GM21576 (cell line): ENCODE measurements around the gene ANKRD23.
"Not testable (repeated sequence)": the region's sequence is repeated elsewhere in the genome, so short reads cannot be mapped to it uniquely, and the experiment has no call there.

Source experiments
- ATAC-seq: cut with Tn5 transposase; IDR thresholded peaks from one replicate; pipeline ENCODE4 v1.9.1; 2021; ENCODE audit warnings: mild to moderate bottlenecking, moderate library complexity; ENCODE audit not compliant: unreplicated experiment

The ANKRD23 gene

DNA sequence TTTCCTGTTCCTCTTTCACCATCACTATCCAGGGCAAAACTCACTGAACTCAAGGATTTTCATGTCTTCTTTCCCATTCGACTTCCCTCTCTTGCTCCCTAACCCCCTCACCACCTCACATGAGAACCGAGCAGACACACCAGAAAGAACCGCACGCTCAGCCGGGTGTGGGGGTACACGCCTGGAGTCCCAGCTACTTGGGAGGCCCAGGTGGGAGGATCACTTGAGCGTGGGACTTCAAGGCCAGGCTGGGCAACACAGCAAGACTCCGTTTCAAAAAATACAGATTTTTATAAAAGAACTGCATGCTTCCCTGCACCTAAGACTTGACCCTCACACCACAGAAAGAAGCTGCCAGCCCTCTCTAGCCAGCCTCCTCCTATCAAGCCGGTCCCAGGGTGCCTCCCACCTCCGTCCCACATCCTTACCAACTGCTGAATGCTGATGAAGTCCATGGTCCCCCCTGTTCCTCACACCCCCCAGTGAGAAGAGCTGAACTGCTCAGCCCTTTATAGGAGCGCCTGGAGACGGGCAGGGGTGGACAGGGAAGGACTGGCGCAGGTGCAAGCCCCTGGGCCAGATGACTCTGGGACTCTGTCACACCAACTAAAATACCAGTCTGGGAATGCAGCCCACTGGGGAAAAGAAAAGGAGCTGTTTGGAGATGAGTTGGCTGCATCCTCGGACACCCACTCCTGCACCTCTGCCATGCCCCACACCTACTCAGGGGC lies at the start of gene ANKRD23:
Gene ANKRD23, minus strand, starts transcription at position 484 of the 731 bp plus-strand sequence. Its CDS starts 29 bp downstream, at position 455.
- no peak for ATAC-seq

DNA sequence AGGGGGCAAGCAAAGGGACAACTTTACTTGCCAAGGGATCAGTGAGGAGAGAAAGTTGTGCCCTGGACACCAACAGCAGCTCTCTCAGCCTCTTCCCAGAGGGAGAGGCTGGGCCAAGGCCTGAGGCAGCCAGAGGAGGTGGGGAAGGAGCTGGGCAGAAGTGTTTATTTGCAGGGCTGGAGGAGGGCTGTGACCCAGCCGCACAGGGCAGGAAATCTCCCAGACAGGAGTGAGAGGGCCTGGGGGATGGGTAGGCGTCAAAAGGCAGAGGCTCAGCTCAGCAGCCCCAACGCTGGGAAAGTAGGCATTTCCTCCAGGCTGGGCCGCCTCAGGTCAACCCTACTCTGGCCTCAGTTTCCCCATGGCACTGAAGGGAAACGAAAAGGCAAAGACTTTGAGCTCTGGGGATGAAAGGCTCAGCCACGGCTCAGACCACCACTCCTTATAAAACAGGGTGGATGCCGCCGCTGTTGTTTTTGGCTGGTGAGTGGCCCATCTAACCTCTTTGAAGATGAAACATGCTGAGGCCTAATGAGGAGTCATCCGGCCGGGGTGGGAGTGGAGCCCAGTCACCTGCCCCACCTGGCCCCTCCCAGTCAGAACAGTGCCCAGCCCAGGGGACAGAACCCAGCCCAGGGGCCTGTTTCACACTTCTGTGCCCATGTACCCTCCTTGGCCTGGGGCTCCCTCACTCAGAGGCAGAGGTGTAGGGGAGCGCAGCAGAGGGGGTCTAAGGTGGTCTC lies 47.9 kb upstream of the ANKRD23 start:
- ATAC-seq, result no peak

DNA sequence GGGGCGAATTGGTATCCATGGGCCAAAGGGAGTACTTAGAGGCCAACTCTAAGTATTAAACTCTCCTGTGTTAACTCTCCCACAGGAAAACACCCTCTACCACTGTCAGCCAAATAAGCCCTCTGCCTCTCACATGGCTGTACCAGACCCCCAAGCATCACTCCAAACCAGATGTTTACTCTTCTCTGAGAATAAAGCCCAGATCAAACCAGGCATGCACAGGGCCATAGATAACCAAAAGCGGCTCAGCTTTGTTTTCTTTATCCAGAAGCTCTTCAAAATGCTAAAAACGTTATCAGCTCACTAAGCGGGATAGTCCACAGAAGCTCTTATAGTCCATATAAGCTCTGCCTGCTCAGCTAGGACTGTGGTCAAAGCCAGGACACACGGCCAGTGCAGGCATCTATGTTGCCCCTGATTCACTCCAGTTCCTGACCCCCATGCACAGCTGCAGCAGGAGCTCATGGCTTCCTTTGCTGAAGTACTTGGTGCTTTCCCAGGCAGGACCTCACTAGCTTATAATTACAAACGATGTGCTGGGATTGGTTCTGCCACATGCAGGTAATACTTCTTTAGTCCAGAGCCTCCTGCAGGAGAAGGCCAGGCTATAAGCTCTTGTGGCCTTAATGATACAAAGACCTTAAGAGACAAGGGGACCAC lies 47.0 kb upstream of the ANKRD23 start:
- no peak for ATAC-seq

DNA sequence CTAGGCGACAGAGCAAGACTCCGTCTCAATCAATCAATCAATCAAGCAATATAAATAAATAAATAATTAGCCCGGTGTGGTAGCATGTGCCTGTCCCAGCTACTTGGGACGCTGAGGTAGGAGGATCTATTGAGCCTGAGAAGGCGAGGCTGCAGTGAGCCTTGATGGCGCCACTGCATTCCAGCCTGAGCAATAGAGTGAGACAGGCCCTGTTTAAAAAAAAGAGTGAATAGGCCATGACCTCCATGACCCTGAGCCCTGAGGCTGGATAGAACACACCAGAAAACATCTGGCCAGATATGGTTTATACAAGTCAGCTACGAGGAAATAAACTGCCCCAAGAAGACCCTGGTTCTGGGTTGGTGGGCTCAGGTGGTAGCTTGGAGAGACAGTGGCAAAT lies 46.4 kb upstream of the ANKRD23 start:
- ATAC-seq, result no peak

DNA sequence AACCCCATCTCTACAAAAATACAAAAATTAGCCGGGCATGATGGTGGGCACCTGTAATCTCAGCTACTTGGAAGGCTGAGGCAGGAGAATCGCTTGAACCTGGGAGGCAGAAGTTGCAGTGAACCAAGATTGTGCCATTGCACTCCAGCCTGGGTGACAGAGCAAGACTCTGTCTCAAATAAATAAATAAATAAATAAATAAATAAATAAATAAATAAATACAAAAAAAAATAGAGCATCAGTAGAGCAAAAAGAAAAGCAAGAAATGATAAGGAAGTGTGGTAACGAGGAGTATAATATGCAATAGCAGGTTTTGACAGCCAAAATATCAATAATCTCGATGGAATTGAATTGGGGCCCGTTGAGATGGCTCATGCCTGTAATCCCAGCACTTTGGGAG lies 45.7 kb upstream of the ANKRD23 start:
- ATAC-seq, result not testable (repeated sequence)

DNA sequence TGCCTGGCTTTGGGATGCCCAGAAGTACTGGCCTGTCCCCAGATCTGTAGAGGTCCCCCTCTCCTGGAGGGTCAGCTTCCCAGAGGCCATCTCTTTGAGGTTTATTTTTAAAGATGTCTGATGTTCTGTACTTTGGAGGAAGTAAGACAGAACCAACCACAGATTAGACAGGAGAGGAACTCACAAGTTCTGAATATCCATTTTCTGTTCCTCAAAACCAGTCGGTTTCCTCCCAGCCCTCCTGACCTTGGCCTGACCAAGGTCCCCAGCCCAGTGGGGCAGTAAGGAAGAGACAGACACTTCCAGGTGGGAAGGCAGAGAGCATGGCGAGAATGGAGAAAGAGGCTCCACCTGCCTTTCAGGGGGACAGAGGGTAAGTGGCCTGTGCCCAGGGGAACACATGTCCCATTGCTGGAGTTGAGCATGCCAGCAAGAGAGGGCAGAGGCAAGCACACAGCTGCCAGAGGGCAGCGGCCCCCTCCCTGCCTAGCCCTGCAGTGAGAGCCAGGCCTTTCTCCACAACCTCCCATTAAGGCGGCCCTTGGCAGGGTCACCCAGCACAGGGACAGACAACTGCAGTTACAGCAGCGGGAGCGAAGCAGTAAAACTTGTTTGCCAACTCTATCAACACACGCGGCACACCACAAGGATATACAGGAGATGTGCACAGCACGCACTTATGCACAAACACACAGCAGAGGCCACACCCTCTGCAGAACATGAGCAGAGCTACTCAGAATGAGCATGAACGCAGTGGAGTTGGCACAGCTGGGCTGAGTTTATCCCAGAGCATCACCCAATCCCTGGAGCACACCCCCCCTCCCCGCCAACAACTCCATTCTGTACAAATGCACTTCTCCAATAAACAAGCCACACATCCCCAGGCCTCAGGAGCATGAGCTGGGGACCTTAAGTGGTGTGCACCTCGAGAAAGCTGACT lies 44.5 kb upstream of the ANKRD23 start:
- no peak for ATAC-seq

DNA sequence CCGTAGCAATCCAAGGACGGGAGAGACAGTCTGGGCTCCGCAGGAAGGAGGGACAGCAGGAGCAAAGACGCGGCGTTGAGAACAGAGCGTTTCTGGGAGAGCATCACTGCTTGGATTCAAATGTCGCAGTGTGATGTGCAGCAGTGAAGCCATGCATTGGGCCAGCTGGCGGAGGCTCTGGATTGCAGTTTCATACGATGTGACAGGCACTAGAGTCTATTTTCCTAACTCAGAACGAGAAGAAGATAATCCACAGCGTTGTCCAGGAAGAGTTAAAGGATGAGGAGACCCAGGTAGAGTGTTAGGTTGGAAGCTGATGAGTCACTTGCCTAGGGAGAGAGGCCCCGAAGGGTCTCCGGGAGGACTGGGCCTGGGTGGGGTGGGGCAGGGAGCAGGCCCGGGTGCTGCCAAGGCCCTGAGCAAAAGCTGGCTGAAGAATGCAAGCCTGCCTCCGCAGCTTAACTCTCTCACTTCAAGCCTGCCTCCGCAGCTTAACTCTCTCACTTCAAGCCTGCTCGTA lies 43.7 kb upstream of the ANKRD23 start:
- ATAC-seq, result no peak

DNA sequence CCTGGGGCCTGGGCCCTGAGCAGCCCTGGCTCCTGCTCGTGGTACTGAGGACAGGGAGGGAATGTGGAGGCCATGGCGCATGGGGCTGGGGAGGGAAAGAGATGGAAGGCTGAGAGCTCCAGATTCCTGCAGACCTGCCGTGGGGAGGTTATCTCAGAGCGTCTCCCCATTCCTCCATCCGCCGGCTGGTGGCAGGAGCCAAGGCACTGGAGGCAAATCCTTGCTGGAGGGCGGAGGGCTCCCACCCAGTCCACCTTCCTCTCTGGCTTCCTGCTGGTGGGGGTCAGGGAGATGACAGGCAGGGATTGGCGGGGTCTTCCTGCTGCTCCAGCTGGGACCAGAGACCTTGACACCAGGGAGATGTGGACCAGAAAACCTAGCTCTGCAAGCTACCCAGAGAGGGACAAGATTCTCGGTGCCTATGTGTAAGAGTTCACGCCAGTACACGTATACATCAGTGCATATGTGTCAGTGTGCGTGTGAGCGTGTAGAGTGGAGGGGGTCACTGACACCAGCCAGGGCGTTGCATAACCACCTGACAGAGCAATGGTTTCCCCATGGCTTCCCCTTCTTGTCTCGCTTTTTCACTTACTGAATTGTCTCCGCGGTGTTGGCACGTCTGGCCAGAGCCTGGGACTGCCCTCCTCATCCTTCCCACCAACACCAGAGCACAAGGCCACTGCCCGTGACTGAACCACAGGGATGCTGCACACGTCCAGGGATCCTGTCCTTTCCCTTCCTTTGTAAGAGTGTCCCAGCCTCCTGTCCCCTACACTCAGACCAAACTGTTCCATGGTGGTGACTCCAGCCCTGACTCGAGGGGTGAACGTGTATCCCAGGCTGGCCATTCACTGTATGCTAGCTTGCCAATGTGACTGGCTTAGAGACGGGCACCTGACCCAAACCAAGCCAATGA lies 41.9 kb upstream of the ANKRD23 start:
- no peak for ATAC-seq

DNA sequence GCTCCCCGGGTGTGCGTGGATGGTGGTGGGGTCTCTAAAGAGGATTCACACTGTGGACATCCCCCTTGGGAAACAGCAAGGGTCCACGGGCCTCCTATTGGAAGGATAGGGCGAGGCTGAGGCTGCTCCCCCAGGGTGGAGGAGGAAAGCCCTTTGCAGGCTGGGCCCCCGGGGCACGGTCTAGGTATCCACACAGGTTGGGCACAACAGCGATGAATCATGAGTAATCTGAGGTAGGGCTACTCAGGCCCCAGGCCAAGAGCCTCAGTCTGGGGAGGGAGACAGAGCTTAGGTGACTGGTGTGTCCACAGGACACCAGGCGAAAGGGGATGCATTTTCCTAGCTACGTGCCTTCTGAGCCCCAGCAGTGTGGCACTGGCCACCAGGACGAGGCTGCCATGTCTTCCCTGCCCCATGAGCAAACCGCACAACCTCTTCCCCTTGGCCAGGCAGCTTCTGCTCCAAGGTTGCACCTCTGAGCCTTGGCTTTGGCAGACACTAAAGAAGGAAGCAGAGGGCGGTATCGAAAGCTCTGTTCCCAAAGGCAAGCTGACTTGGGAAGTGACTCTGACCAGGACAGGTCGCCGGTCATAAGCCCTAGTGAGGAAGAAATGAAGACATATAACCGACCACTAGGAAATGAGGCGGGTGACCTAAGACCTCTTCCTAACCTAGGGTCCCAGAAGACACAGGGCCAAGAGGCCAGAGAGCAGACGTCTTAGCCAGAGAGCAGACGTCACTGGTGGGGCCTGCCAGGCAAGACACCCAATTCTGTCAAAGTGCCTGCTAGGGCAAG lies 40.7 kb upstream of the ANKRD23 start:
- no peak for ATAC-seq

DNA sequence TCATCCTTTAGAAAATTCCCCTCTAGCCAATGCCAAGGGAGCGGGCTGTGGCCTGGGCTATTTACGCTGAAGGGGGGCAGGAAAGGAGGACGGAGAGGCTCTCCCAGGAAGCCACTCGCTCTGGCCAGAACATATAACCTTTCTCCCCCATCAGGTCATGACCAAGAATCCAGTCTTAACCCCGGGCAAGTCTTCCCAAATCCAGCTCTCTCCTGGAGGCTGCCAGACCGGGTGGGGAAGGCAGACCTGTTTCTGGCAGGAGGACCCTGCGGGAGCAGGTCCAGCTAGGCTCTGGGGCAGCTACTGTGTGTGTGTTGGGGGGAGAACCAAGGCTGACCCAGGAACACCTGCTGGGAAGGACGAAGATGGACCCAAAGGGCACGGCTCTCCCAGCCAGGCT lies 39.5 kb upstream of the ANKRD23 start:
- ATAC-seq, result no peak

DNA sequence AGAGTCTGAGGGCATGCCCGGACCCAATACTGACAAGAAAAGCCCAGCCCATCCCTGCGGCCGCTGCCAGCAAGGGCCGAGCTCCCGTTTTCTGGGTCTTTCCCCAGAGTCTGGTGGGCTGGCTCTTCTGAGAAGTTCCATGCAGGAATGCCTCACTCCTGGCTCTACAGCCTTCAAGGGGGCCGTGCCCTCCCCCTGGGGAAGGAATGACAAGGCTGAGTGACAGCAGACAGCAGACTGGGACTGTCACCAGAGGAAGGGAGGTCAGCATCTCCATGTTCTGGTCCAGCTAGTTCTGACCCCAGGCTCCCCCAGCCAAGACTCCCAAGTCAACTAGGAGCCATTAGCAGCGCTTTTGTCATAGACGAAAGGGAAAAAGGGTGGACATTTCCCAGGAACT lies 39.1 kb upstream of the ANKRD23 start:
- no peak for ATAC-seq

DNA sequence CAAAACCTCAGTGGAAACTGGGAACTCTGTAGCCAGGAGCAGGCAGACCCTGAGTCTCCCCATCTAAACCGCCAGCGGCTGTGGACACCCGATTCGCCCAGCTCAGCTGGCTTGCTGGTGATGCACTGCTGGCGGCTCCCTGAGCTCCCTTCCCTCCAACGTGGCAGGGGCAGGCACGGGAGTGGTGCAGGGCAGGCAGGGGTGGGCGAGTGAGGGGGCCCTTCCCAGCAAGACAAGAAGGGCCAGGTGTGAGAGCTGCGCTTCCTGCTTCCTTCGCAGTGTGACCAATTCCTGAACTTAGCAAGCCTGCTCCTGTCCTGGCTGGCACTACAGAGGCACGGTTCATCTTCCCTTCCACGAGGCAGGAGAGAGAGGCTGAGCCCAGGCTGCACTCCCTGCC lies 38.4 kb upstream of the ANKRD23 start:
- ATAC-seq, result no peak

DNA sequence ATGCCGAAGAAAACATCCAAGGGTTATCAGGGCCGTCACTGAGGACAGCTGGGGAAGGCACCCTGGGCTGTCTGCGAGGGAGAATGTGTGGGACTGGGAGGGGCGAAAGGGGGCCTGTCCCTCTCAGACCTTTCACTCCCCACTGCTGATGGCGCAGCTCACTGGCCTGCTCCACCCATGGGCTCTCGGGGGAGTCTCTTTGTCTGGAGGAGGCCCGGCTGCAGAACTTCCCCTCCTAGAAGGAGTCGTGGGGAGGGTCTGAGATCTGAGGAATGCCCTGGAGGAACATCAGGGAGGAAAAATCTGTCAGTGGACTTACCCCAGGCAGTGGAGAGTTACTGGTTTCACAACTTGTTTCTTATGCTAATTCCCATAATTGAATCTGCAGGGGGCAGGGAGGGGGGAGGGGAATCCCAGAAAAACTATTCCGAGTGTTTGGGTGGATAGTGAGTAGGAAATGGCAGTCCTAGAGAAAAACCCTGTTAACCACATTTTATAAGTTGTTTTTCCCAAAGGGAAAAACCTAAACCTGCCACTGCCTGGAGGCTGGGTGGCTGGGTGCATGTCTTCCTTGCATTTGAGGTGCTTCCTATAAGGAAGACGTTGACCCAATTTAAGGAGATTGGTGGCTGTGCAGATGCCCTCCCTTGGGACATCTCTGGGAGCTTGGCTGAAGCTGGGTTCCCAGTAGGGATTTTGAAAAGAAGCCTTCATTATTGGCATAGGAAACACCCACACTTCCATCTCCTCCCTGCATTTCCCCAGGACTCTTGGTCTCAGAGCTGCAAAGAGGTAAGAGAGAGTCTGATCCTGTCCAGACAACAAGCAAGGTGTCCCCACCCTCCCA lies 37.8 kb upstream of the ANKRD23 start:
- ATAC-seq, result no peak

DNA sequence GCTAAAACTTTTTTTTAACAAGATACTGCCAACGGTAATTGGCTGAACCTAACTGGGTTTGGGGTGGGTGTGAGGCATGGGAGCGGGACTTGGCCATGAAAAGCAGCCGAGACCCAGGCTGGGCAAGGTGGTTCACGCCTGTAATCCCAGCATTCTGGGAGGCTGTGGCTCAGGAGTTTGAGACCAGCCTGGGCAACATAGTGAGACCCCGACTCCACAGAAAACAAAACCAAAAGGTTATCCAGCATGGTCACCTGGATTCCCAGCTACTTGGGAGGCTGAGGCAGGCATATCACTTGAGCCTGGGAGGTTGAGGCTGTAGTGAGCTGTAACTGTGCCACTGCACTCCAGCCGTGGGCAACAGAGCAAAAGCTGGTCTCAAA lies 37.1 kb upstream of the ANKRD23 start:
- ATAC-seq, result no peak

DNA sequence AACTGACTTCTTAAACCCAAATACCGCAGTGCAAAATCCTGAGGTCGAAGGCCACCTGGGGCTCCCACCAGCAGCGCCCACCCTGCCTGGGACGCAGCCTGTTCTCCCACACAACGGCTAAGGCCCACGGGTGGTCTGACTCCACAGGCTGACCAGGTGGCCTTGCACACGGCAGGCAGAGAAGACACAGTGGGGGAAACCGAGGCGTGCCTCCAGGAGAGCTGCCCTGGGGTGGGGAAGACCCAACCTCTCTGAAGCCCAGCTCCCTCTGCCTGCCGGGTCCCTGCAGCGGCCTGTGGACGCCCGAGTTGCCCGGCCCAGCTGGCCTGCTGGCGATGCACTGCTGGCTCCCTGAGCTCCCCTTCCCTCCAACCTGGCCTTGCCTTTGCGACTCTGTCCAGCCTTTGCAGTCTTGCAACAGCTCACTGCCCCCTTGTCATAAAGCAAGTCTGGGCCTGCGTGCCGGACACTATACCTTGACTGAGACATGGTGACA lies 35.8 kb upstream of the ANKRD23 start:
- ATAC-seq, result no peak

DNA sequence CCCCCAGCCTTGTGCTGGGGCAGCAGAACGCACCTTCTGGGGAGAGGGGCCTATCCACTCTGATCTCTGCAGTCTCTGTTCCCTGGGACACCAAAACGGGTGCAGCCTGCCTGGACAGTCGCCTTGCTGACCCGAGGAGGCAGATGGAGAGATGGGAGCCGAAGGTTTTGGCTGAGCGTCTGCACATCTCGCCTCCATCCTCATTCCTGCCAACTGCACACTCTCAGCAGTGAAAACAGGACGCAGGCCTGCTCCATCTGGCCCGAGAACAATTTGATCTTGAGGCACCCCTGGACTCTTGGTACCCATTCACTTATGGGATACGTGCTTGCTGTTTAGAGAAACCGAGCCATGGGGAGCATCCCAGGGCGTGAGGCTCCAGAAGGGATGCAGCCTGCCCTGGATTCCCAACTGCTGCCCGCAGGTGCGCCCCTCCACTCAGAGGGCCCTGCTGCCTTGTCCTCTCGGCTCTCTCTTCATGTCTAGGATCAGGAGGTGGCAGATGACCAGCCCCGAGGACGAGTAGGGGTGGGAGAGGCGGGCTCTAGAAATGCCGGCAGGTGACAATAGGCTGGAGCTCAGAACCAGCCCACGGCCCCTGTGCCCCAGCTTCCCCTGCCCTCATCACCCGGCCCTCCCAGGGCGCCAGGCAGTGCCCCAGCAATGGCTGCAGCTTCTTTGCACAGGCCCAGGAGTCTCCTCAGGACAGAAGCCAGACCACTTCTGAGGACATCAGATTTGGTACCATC lies 35.1 kb upstream of the ANKRD23 start:
- ATAC-seq, result no peak

DNA sequence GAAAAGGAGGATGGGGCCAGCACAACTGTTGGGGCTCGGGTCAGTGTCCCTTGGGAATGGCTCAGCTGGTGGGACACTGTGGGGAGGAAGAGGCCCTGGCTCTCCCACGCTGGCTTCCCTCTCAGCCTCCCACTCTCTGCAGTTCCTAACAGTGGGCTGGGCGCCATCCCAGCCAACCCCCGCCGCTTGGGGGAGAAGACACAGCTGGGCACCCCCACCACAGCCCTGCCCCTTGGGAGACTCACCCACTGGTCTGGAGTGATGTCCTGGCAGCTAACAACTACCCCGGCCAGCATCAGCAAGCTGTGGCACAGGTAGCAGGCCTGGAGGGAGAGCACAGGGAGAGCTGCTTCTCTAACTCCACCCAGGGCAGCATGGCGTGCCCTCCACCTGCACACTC lies 34.4 kb upstream of the ANKRD23 start:
- ATAC-seq, result no peak
